ENCODE measurements around the gene ANKDD1B.

ANKDD1B gene

GRCh38 chr5:75710637-75711036, 99.4 kb downstream of the ANKDD1B start (continued):
- TF ChIP-seq PATZ1 (tag by site-specific recombination; IDR thresholded peaks at IDR 0.05), result no peak
- TF ChIP-seq ZBTB44 (tag by site-specific recombination; IDR thresholded peaks at IDR 0.05), result no peak
- no peak for TF ChIP-seq GLI4 (tag by site-specific recombination; IDR thresholded peaks at IDR 0.05)
- TF ChIP-seq ZNF792 (tag by site-specific recombination; IDR thresholded peaks at IDR 0.05), result no peak
- no peak for TF ChIP-seq ZNF621 (tag by site-specific recombination; IDR thresholded peaks at IDR 0.05)
- TF ChIP-seq MZF1 (tag by site-specific recombination; IDR thresholded peaks at IDR 0.05; ENCODE audit: borderline replicate concordance), result no peak

DNA sequence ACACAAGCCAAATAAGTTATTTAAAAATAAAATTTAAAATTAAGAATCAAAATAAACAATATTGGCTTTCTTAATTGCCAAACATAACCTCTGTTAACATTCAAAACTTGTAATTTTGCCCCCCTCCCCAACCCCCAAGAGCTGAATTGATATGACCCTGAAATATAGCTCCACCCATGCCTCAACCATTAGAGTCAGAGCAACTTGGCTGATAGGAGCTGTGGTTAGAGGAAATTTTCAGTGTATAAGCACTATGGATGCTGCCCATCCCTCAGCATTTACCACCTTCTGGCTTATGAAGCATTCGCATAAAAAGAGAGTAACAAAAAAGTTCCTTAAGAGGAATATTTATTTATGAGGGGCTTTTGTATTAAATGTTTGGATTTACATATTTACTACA, 99.9 kb downstream of the ANKDD1B start:
- Histone ChIP-seq H3K4me3 (ENCODE audit: low read depth, low read length) (no peak overlapping the region), H3K27ac (ENCODE audit: extremely low read depth, low read depth, low read length) (no peak overlapping the region), H3K4me1 (ENCODE audit: control insufficient read depth, insufficient read depth, low read length) (peaks cover 3% of the 10 kb centered on the region; the same call in 1 of the 2 replicates), H3K9me3 (ENCODE audit: control insufficient read depth, insufficient read depth, low read depth, low read length) (no peaks in the 10 kb centered on the region), H3K36me3 (ENCODE audit: control insufficient read depth in 2 of 2, insufficient read depth in 1 of 2, low read length in 2 of 2) (peaks cover 0 to 42% of the 10 kb centered on the region in 2 experiments)
- POLR2A ChIA-PET, result interaction anchor here (0.8 kb wide), 1 partner anchor 374 kb away, joined by 3 read pairs; the partner anchor contains the start of gene HMGCR
- CTCF ChIA-PET, result no interaction called here
- TF ChIP-seq ZNF549 (tag by site-specific recombination; IDR thresholded peaks at IDR 0.05) (no peak), ZBTB17 (tag by site-specific recombination; IDR thresholded peaks at IDR 0.05) (no peak), ZBTB7A (tag by site-specific recombination; IDR thresholded peaks at IDR 0.05; ENCODE audit: low read depth) (no peak), ZNF133 (tag by site-specific recombination; IDR thresholded peaks at IDR 0.05) (no peak), INSM2 (tag by site-specific recombination; IDR thresholded peaks at IDR 0.05) (no peak), ZNF423 (tag by site-specific recombination; IDR thresholded peaks at IDR 0.05) (no peak), GLI2 (tag by site-specific recombination; IDR thresholded peaks at IDR 0.05; ENCODE audit: borderline replicate concordance, low read depth) (no peak), ZNF239 (tag by site-specific recombination; IDR thresholded peaks at IDR 0.05) (no peak), ZNF274 (IDR thresholded peaks at IDR 0.05; ENCODE audit: low read length) (no peak), ZNF274 (tag by site-specific recombination; IDR thresholded peaks at IDR 0.05; ENCODE audit: borderline replicate concordance) (no peak)
- TF ChIP-seq, protein P1, sequence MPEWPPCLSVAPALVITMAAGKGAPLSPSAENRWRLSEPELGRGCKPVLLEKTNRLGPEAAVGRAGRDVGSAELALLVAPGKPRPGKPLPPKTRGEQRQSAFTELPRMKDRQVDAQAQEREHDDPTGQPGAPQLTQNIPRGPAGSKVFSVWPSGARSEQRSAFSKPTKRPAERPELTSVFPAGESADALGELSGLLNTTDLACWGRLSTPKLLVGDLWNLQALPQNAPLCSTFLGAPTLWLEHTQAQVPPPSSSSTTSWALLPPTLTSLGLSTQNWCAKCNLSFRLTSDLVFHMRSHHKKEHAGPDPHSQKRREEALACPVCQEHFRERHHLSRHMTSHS (tag by site-specific recombination; IDR thresholded peaks at IDR 0.05), result no peak

- Histone ChIP-seq H3K4me1 (ENCODE audit: control insufficient read depth, insufficient read depth, low read length) (peaks cover 3% of the 10 kb centered on the region; the same call in 1 of the 2 replicates), H3K9me3 (ENCODE audit: control insufficient read depth, insufficient read depth, low read depth, low read length) (no peaks in the 10 kb centered on the region), H3K27ac (ENCODE audit: extremely low read depth, low read depth, low read length) (no peak overlapping the region), H3K36me3 (ENCODE audit: control insufficient read depth in 2 of 2, insufficient read depth in 1 of 2, low read length in 2 of 2) (peaks cover 0 to 38% of the 10 kb centered on the region in 2 experiments), H3K4me3 (ENCODE audit: low read depth, low read length) (no peak overlapping the region)
- ChIA-PET CTCF (no interaction called here), POLR2A (interaction anchor here (0.8 kb wide), 1 partner anchor 375 kb away, joined by 3 read pairs; the partner anchor contains the start of gene HMGCR)
- TF ChIP-seq ZSCAN30 (tag by site-specific recombination; IDR thresholded peaks at IDR 0.05) (no peak), ZNF175 (tag by site-specific recombination; IDR thresholded peaks at IDR 0.05) (no peak), ZNF768 (tag by site-specific recombination; IDR thresholded peaks at IDR 0.05) (no peak), ZNF239 (tag by site-specific recombination; IDR thresholded peaks at IDR 0.05) (no peak), ZNF280D (tag by site-specific recombination; IDR thresholded peaks at IDR 0.05) (no peak), ZFP3 (tag by site-specific recombination; IDR thresholded peaks at IDR 0.05; ENCODE audit: low read depth) (no peak)
- TF ChIP-seq, protein P2, sequence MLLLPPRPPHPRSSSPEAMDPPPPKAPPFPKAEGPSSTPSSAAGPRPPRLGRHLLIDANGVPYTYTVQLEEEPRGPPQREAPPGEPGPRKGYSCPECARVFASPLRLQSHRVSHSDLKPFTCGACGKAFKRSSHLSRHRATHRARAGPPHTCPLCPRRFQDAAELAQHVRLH (tag by site-specific recombination; IDR thresholded peaks at IDR 0.05), result no peak
Observed at GRCh38 chr5:75712091-75712490, 100.8 kb downstream of the ANKDD1B start.

Data from HEK293 (cell line).